Measurements from ENCODE around the gene ABCA2. TPM values are rescaled to one million over a fixed set of nuclear protein-coding genes. Genes with fewer than 3 reads are reported as not detected.

ABCA2 gene
- total RNA-seq, 2 donors from 2014 or later: 28.7 to 29.6 TPM

DNA sequence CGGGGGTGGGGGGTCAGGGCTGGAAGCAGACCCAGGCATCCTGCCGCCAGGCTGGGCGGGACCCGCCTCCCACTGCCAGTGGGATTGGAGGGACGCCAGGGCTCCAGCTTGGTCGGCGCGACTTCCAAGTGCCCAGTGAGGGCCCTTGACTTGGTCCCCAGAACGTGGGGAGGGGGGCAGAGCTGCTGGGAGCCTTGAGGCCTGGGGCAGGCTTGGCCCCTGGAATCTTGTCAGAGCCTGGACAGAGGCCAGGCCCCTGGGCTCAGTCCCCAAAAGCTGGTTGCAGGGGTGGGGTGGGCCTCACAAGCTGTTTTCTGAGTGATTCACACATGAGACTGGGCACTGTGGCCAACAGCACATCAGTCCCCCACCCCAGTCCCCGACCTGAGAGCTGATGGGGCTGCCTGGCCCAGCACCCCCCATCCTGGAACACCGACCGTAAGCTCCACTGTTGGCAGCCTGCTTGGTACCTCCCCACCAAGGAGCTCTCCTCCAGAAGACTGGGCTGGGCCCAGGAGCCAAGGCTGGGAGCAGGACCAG is 32.2 kb downstream of the ABCA2 start:
- intact Hi-C loops (cut with DNase I): no loop called here
- ATAC-seq (no peak), DNase-seq (peak in 2 of 4 donors; percentile 45 to 53)
- 29 to 39% methylated on average over 3 to 7 of the region's 12 CpGs for WGBS, 2 donors
- Histone ChIP-seq H3K27ac (no peak overlapping the region), H3K9me3 (no peaks in the 10 kb centered on the region), H3K27me3 (no peaks in the 10 kb centered on the region), H3K36me3 (replicated peaks in 1 of 2; ENCODE audit: insufficient read depth in 1 of 2, low read depth in 2 of 2) (no peaks in the 10 kb centered on the region), H3K4me1 (peaks cover 35% of the 10 kb centered on the region), H3K4me3 (no peak overlapping the region)
- TF ChIP-seq POLR2A (IDR thresholded peaks at IDR 0.05): no peak
- TF ChIP-seq, protein P1, sequence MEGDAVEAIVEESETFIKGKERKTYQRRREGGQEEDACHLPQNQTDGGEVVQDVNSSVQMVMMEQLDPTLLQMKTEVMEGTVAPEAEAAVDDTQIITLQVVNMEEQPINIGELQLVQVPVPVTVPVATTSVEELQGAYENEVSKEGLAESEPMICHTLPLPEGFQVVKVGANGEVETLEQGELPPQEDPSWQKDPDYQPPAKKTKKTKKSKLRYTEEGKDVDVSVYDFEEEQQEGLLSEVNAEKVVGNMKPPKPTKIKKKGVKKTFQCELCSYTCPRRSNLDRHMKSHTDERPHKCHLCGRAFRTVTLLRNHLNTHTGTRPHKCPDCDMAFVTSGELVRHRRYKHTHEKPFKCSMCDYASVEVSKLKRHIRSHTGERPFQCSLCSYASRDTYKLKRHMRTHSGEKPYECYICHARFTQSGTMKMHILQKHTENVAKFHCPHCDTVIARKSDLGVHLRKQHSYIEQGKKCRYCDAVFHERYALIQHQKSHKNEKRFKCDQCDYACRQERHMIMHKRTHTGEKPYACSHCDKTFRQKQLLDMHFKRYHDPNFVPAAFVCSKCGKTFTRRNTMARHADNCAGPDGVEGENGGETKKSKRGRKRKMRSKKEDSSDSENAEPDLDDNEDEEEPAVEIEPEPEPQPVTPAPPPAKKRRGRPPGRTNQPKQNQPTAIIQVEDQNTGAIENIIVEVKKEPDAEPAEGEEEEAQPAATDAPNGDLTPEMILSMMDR (IDR thresholded peaks at IDR 0.05): no peak

DNA sequence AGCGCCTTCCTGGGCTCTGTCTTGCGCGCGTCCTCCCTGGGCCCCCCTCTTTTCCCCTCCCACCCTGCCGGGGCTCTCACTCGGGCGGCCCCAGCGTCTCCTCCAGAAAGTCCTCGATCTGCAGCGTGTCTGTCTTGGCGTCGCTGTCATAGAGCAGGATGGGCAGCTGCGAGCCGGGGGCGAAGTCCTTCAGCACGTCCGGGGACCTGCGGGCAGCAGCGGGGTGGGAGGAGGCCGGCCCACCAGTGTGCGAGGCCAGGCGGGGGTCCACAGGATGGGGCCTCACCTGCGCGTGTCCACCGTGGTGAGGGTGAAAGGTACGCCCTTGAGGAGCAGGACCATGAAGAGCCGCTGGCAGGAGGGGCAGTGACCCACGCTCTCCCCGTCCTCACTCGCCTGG is 32.7 kb downstream of the ABCA2 start:
- TF ChIP-seq, protein P1 (IDR thresholded peaks at IDR 0.05): no peak
- TF ChIP-seq POLR2A (IDR thresholded peaks at IDR 0.05): no peak
- no peaks in the 10 kb centered on the region for H3K27me3 ChIP-seq
- H3K4me1 ChIP-seq: peaks cover 35% of the 10 kb centered on the region
- ATAC-seq: no peak
- H3K36me3 ChIP-seq (replicated peaks in 1 of 2; ENCODE audit: insufficient read depth in 1 of 2, low read depth in 2 of 2): no peaks in the 10 kb centered on the region
- DNase-seq: no peak
- no peak overlapping the region for H3K27ac ChIP-seq
- intact Hi-C loops (cut with DNase I): no loop called here
- WGBS, 2 donors: 37 to 42% methylated on average over 12 to 27 of the region's 30 CpGs
- H3K4me3 ChIP-seq: no peak overlapping the region
- no peaks in the 10 kb centered on the region for H3K9me3 ChIP-seq

DNA sequence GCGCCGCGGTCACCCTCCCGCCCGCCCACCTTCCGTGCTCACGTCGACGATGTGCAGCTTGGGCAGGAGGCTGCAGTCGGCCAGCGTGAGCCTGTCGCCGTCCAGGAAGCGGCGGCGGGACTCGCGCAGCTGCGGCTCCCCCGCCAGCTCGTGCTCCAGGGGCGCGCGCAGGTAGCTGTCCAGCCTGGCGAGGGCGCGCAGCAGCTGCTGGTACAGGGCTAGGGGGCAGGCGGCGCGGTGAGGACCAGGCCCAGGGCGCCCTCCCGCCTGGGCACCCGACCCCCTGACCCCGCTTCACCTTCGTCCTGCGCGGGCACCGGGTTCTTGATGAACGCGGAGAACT is 33.2 kb downstream of the ABCA2 start:
- Histone ChIP-seq H3K27ac (no peak overlapping the region), H3K27me3 (no peaks in the 10 kb centered on the region), H3K4me1 (peaks cover 35% of the 10 kb centered on the region), H3K36me3 (replicated peaks in 1 of 2; ENCODE audit: insufficient read depth in 1 of 2, low read depth in 2 of 2) (no peaks in the 10 kb centered on the region), H3K4me3 (no peak overlapping the region), H3K9me3 (no peaks in the 10 kb centered on the region)
- DNase-seq (no peak), ATAC-seq (no peak)
- WGBS, 2 donors: 51 to 57% methylated on average over 13 of the region's 40 CpGs
- intact Hi-C loops (cut with DNase I): no loop called here
- TF ChIP-seq, protein P1 (IDR thresholded peaks at IDR 0.05): no peak
- TF ChIP-seq POLR2A (IDR thresholded peaks at IDR 0.05): no peak

DNA sequence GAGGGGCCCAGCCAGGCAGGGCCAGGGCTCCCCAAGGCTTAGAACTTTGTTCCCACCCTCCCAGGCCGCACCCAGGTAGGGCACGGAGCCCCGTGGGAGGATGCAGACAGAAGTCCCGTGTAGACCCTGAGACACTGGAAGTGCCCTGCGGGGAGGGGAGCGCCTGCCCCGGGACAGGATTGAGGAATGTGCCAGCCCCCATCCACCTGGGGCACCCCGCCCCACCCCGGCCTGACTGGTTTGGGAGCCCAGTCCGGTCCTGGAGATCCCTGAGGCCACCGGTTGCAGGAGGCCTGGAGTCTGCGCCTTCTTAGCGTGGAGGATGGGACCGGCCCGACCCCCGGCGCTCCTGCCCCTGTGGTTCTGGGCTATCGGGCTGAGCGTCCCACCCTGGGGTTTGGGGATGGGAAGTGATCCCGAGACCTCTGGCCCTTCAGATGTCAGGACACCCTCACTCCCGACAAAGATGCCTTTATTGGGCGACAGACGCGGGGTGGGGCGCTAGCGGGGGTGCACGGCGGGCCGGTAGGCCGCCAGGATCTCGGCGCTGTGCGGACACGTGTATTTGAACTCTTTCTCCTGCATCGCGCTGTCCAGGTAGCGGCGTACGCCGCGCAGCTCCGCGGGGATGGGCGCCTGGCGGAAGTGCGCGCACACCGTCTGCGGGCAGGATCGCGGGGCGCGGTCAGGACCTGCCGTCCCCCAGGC is 33.7 kb downstream of the ABCA2 start:
- TF ChIP-seq, protein P1 (IDR thresholded peaks at IDR 0.05): no peak
- TF ChIP-seq POLR2A (IDR thresholded peaks at IDR 0.05): no peak
- Histone ChIP-seq H3K4me3 (no peak overlapping the region), H3K36me3 (replicated peaks in 1 of 2; ENCODE audit: insufficient read depth in 1 of 2, low read depth in 2 of 2) (no peaks in the 10 kb centered on the region), H3K27me3 (no peaks in the 10 kb centered on the region), H3K9me3 (no peaks in the 10 kb centered on the region), H3K27ac (no peak overlapping the region), H3K4me1 (peaks cover 35% of the 10 kb centered on the region)
- intact Hi-C loops (cut with DNase I): no loop called here
- DNase-seq (no peak), ATAC-seq (no peak)
- 81 to 82% methylated on average over 25 to 32 of the region's 54 CpGs for WGBS, 2 donors
